ENCODE data around the gene GIT2.

GRCh38 chr12:109966546-109966945 is 29.6 kb downstream of the GIT2 start:
- no peak for TF ChIP-seq GATA2 (IDR thresholded peaks at IDR 0.05; ENCODE audit: low read depth, low read length)
- no peak for TF ChIP-seq GATA3 (IDR thresholded peaks at IDR 0.05; ENCODE audit: low read depth, low read length)
